ENCODE data around the gene MARCHF3. TPM values are rescaled to one million over a fixed set of nuclear protein-coding genes. Genes with fewer than 3 reads are reported as not detected.

The MARCHF3 gene
- total RNA-seq, 1 donor from 2014 or later = 1.5 TPM

DNA sequence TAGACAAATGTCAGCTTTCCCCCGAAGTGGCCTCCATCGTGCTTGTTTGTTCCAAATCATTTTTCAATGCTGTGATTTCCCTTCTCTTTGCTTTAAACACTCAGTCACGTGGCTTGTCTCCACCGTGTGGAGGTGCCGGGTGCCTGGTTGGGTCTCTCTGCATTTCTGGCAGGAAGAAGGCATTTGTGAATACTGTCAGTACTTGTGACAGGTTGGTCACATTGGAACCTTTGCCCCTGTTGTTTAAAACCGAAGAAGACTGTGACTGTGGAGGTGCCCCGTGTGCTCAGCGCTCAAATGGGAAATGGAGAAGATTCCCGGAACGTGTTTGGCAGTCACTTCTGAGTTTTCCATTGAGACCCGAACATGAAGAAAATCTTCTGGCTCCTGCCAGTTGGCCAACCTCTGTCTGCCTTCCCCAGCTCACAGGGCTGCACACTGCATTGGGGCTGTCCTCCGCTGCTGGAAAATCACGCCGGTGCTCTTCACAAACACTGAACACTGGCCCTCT lies 178.8 kb downstream of the MARCHF3 start:
- H3K9me3 Mint-ChIP-seq (ENCODE audit: low read depth) = no peaks in the 10 kb centered on the region
- no peak overlapping the region for H3K4me3 Mint-ChIP-seq (ENCODE audit: unreplicated experiment)
- peaks cover 17% of the 10 kb centered on the region for H3K4me1 Mint-ChIP-seq (ENCODE audit: low read depth)
- peak overlapping the region; percentile 20 for H3K27ac Mint-ChIP-seq (ENCODE audit: unreplicated experiment)
- DNase-seq (ENCODE audit: low spot score) = no peak
- TF ChIP-seq, protein P1, sequence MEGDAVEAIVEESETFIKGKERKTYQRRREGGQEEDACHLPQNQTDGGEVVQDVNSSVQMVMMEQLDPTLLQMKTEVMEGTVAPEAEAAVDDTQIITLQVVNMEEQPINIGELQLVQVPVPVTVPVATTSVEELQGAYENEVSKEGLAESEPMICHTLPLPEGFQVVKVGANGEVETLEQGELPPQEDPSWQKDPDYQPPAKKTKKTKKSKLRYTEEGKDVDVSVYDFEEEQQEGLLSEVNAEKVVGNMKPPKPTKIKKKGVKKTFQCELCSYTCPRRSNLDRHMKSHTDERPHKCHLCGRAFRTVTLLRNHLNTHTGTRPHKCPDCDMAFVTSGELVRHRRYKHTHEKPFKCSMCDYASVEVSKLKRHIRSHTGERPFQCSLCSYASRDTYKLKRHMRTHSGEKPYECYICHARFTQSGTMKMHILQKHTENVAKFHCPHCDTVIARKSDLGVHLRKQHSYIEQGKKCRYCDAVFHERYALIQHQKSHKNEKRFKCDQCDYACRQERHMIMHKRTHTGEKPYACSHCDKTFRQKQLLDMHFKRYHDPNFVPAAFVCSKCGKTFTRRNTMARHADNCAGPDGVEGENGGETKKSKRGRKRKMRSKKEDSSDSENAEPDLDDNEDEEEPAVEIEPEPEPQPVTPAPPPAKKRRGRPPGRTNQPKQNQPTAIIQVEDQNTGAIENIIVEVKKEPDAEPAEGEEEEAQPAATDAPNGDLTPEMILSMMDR (IDR thresholded peaks at IDR 0.05) = no peak
- H3K36me3 Mint-ChIP-seq (ENCODE audit: low read depth) = no peaks in the 10 kb centered on the region
- H3K27me3 Mint-ChIP-seq (ENCODE audit: low read depth) = no peaks in the 10 kb centered on the region

DNA sequence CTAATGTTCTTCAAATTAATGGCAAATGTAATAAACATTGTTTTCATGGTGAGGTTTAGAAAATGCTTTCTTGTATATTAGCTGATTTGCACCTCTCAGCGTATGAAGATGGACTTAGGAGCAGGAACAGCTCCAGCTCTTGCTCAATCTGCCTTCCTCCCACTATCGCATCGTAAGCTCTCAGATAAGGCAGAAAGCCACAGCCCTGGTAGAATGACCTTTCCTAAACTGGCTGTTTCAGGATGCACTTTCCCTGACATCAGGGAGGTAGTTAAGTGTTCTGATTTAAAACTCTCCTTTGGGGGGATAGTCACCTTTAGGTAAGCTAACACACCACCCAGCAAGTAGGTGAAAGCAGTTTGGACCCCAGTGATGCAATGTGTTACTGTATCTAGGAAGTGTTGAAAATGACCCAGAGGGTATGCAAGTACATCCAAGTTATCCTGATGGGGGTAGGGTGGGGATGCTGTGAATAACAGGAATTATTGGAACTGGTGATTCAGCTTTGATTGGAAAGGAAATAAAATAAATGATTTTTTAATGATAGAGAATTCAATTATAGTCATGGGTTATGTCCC lies 181.2 kb downstream of the MARCHF3 start:
- peaks cover 21% of the 10 kb centered on the region for H3K4me1 Mint-ChIP-seq (ENCODE audit: low read depth)
- H3K27ac Mint-ChIP-seq (ENCODE audit: unreplicated experiment) = no peak overlapping the region
- H3K4me3 Mint-ChIP-seq (ENCODE audit: unreplicated experiment) = no peak overlapping the region
- TF ChIP-seq, protein P1 (IDR thresholded peaks at IDR 0.05) = no peak
- no peaks in the 10 kb centered on the region for H3K27me3 Mint-ChIP-seq (ENCODE audit: low read depth)
- H3K36me3 Mint-ChIP-seq (ENCODE audit: low read depth) = no peaks in the 10 kb centered on the region
- no peaks in the 10 kb centered on the region for H3K9me3 Mint-ChIP-seq (ENCODE audit: low read depth)
- no peak for DNase-seq (ENCODE audit: low spot score)

DNA sequence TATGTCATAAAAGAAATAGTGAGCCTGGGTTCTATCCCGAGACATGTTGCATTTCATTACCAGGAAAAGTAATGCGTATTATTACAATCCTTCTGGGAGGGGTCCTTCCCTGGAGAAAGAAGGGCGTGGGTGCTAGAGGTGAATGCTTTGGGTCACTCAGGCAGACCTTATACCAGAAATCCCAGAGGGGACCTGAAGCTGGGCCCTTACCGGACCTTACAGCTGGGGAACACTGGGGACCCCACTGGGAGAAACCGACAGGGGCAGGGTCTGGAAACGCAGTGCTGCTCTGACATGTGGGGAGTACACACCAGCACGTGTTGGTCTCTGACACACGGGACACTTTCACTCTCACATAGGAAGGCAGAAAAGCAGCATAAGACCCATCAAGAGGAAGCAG lies 182.1 kb downstream of the MARCHF3 start:
- H3K9me3 Mint-ChIP-seq (ENCODE audit: low read depth) = no peaks in the 10 kb centered on the region
- H3K27ac Mint-ChIP-seq (ENCODE audit: unreplicated experiment) = no peak overlapping the region
- no peak for DNase-seq (ENCODE audit: low spot score)
- H3K27me3 Mint-ChIP-seq (ENCODE audit: low read depth) = no peaks in the 10 kb centered on the region
- H3K4me1 Mint-ChIP-seq (ENCODE audit: low read depth) = peaks cover 21% of the 10 kb centered on the region
- TF ChIP-seq, protein P1 (IDR thresholded peaks at IDR 0.05) = no peak
- no peaks in the 10 kb centered on the region for H3K36me3 Mint-ChIP-seq (ENCODE audit: low read depth)
- H3K4me3 Mint-ChIP-seq (ENCODE audit: unreplicated experiment) = no peak overlapping the region

DNA sequence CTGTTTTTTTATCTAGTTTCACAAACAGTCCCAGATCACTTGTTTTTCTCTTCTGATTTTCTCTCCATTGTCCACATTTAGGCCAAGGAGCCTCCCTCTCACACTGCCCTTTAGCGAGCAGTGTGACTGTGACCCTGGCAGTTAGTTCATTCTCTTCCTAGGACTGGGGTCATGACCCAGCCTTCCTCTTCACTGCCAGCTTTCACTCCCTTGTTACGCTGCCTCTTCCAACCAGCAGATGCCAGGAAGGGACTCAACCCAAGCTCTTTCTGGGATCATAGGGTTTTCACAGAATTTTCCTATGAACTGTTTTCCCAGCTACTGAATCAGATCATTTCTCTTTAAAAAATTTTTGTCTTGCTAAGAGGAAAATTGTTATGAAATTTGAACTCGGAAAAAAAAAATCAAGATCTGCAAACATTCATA lies 182.5 kb downstream of the MARCHF3 start:
- Mint-ChIP-seq H3K9me3 (ENCODE audit: low read depth) (no peaks in the 10 kb centered on the region), H3K4me3 (ENCODE audit: unreplicated experiment) (no peak overlapping the region), H3K36me3 (ENCODE audit: low read depth) (no peaks in the 10 kb centered on the region), H3K27me3 (ENCODE audit: low read depth) (no peaks in the 10 kb centered on the region), H3K27ac (ENCODE audit: unreplicated experiment) (no peak overlapping the region), H3K4me1 (ENCODE audit: low read depth) (peaks cover 19% of the 10 kb centered on the region)
- DNase-seq (ENCODE audit: low spot score) = no peak
- TF ChIP-seq, protein P1 (IDR thresholded peaks at IDR 0.05) = no peak

DNA sequence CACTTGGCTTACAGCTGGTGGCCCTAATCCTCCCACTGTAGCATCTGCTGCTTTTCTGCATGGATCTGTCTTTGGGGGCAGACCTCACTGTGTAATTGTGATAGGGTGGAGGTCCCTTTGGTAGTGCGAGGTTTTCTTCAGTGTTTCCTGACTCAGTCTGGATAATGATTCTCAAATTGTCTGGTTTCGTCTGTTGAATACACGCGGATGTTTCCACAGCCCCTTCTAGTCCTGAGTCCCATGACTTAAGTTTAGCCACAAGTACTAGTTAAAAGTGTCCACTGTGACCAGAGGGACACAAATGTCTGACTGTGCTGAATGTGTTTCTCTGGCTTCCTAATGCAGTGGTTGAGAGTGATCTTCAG lies 182.9 kb downstream of the MARCHF3 start:
- peaks cover 15% of the 10 kb centered on the region for H3K4me1 Mint-ChIP-seq (ENCODE audit: low read depth)
- no peak overlapping the region for H3K4me3 Mint-ChIP-seq (ENCODE audit: unreplicated experiment)
- DNase-seq (ENCODE audit: low spot score) = no peak

More for the DNA sequence above, 182.9 kb downstream of the MARCHF3 start:
- TF ChIP-seq, protein P1 (IDR thresholded peaks at IDR 0.05) = no peak
- Mint-ChIP-seq H3K27me3 (ENCODE audit: low read depth) (no peaks in the 10 kb centered on the region), H3K27ac (ENCODE audit: unreplicated experiment) (no peak overlapping the region), H3K36me3 (ENCODE audit: low read depth) (no peaks in the 10 kb centered on the region), H3K9me3 (ENCODE audit: low read depth) (no peaks in the 10 kb centered on the region)

All from chondrocyte (in vitro differentiated cells).